ENCODE data around the gene NR2F6.

GRCh38 chr19:17263712-17264640 lies 18.3 kb upstream of the NR2F6 start:
- TF ChIP-seq CTCF (IDR thresholded peaks at IDR 0.05) (no peak), POLR2A (IDR thresholded peaks at IDR 0.05) (no peak)
